K562 (cell line): ENCODE measurements around the gene N4BP3. TPM values are rescaled to one million over a fixed set of nuclear protein-coding genes. Genes with fewer than 3 reads are reported as not detected.

Experiments used
- ATAC-seq: fragments of 200-7000 bp; cut with Tn5 transposase; 3 replicates; pipeline ENCODE4 v1.9.1; 2020; ENCODE audit warnings: moderate library complexity
- BruUV-seq: library from RNA; stranded (reverse); fragments of 400-500 nt; replicated peaks from 2 replicates; lab custom pipeline; 2021; lab: Mats Ljungman, UMichigan
- CTCF ChIA-PET: fragments of 300-600 bp; formaldehyde crosslinking; extraction: SDS; loops from one replicate; lab custom pipeline; 2021; ENCODE audit warnings: low intra/inter-chr PET ratio; lab: Yijun Ruan, JAX
- POLR2A ChIA-PET: fragments of 300-600, 350-650 bp; sonication (Branson Sonifier 250); formaldehyde crosslinking; extraction: SDS; loops from one replicate; lab custom pipeline; 2021; ENCODE audit warnings: antibody characterized with exemption, inconsistent platforms; lab: Yijun Ruan, JAX
- DNase-seq, 4 experiments: peaks; one replicate each; pipeline versions ENCODE4 v3.0.0 to v3.0.0-alpha.2; 2011 to 2018; ENCODE audit warnings: low spot score in 3 of 4, mixed read lengths in 3 of 4; ENCODE audit errors: extremely low read depth in 1 of 4
- FAIRE-seq: peaks from 2 replicates; lab custom pipeline; 2011; peaks lifted over from hg19 to GRCh38; lab: Jason Lieb, UNC
- H2AFZ ChIP-seq: 2 replicates; pipeline ENCODE4 v1.6.0; 2011; ENCODE audit warnings: low read depth, low read length, control low read depth, inconsistent platforms
- H3K27ac ChIP-seq: fragments of 200-600 bp; 3 replicates; pipeline ENCODE4 v1.8.0; 2011; ENCODE audit warnings: low read depth, mild to moderate bottlenecking, control low read depth, inconsistent platforms, low read length, moderate library complexity, mixed read lengths; ENCODE audit errors: extremely low read depth
- H3K27me3 ChIP-seq, 2 experiments: fragments of 300-600 bp in 1 of 2; 2 replicates in 1 of 2; 3 replicates in 1 of 2; pipeline versions ENCODE4 v1.6.0 to v1.8.0; 2011; ENCODE audit warnings: inconsistent platforms in 2 of 2, low read length in 2 of 2, mild to moderate bottlenecking in 1 of 2, mixed read lengths in 1 of 2, moderate library complexity in 1 of 2; ENCODE audit not compliant: control insufficient read depth in 2 of 2, insufficient read depth in 2 of 2
- H3K36me3 ChIP-seq: fragments of 300-600 bp; 3 replicates; pipeline ENCODE4 v1.8.0; 2011; ENCODE audit warnings: mild to moderate bottlenecking, low read length, inconsistent platforms; ENCODE audit not compliant: control insufficient read depth, insufficient read depth
- H3K4me1 ChIP-seq, 2 experiments: fragments of 200-600 bp in 1 of 2; replicated peaks in 1 of 2; 2 replicates in 1 of 2; 3 replicates in 1 of 2; pipeline versions ENCODE4 v1.5.1 to v1.8.0; 2011; ENCODE audit warnings: inconsistent platforms in 2 of 2, low read length in 2 of 2, mild to moderate bottlenecking in 1 of 2, mixed read lengths in 1 of 2, moderate library complexity in 1 of 2; ENCODE audit not compliant: control insufficient read depth in 2 of 2, insufficient read depth in 2 of 2
- H3K4me2 ChIP-seq: 2 replicates; pipeline ENCODE4 v1.6.1; 2011; ENCODE audit warnings: low read length, control low read depth, inconsistent platforms, mixed read lengths; ENCODE audit not compliant: insufficient read depth
- H3K4me3 ChIP-seq: fragments of 200-600 bp; sonication (generic), shearing (Covaris generic); 2 replicates; pipeline ENCODE4 v1.5.1; 2016; ENCODE audit warnings: control low read depth, inconsistent platforms
- H3K79me2 ChIP-seq: fragments of 200-600 bp; 3 replicates; pipeline ENCODE4 v1.8.0; 2011; ENCODE audit warnings: low read length, inconsistent platforms; ENCODE audit not compliant: control insufficient read depth, insufficient read depth
- H3K9ac ChIP-seq, 2 experiments: 2 replicates each; pipeline versions ENCODE4 v1.6.0 to v1.6.1; 2011; ENCODE audit warnings: low read depth in 2 of 2, low read length in 2 of 2, control low read depth in 1 of 2, inconsistent platforms in 1 of 2, mild to moderate bottlenecking in 1 of 2, mixed read lengths in 1 of 2; ENCODE audit not compliant: insufficient read depth in 1 of 2
- H3K9me1 ChIP-seq: one replicate; pipeline ENCODE4 v1.6.0; 2011; ENCODE audit warnings: inconsistent platforms, mild to moderate bottlenecking, low read length, moderate library complexity; ENCODE audit not compliant: control insufficient read depth, insufficient read depth
- H3K9me3 ChIP-seq: replicated peaks from 2 replicates; pipeline ENCODE4 v1.5.1; 2011; ENCODE audit warnings: low read depth, low read length, inconsistent platforms; ENCODE audit not compliant: control insufficient read depth, insufficient read depth
- H4K20me1 ChIP-seq: replicated peaks from 2 replicates; pipeline ENCODE4 v1.6.1; 2011; ENCODE audit warnings: low read length, inconsistent platforms, mixed read lengths; ENCODE audit not compliant: control insufficient read depth, insufficient read depth
- ATF6 ChIP-seq: sonication (generic); formaldehyde crosslinking; IDR thresholded peaks from 2 replicates; pipeline ENCODE4 v1.4.0; 2020; ENCODE audit warnings: mild to moderate bottlenecking, missing genetic modification reagents
- BRD4 ChIP-seq: fragments of 200-600 bp; sonication (generic); IDR thresholded peaks from 2 replicates; pipeline ENCODE4 v1.6.1; 2017; ENCODE audit warnings: inconsistent platforms
- DDX20 ChIP-seq: fragments of 450-650 bp; IDR thresholded peaks from 2 replicates; pipeline ENCODE4 v1.6.1; 2016; ENCODE audit warnings: missing genetic modification characterization, low read depth, mild to moderate bottlenecking, missing compliant biosample characterization, moderate library complexity
- E2F4 ChIP-seq: sonication (generic); formaldehyde crosslinking; IDR thresholded peaks from 2 replicates; pipeline ENCODE4 v1.8.0; 2022; ENCODE audit warnings: mild to moderate bottlenecking, low read depth, missing genetic modification reagents
- HNRNPK ChIP-seq: fragments of 200-400 bp; formaldehyde crosslinking; IDR thresholded peaks from one replicate; pipeline ENCODE4 v1.6.1; 2018; ENCODE audit warnings: mild to moderate bottlenecking, low read depth, low read length; ENCODE audit not compliant: poor library complexity, severe bottlenecking
- HOXB6 ChIP-seq: fragments of 250-450 bp; sonication (Bioruptor Pico); IDR thresholded peaks from 2 replicates; pipeline ENCODE4 v1.5.1; 2022; ENCODE audit warnings: mild to moderate bottlenecking, borderline replicate concordance
- NFXL1 ChIP-seq: fragments of 450-650 bp; formaldehyde crosslinking; IDR thresholded peaks from 2 replicates; pipeline ENCODE4 v1.4.0; 2021; ENCODE audit warnings: mild to moderate bottlenecking
- SRSF9 ChIP-seq: fragments of 200-400 bp; formaldehyde crosslinking; IDR thresholded peaks from 2 replicates; pipeline ENCODE4 v1.6.1; 2017; ENCODE audit warnings: low read depth, low read length, borderline replicate concordance
- ZBTB34 ChIP-seq: fragments of 250-450 bp; sonication (Bioruptor Pico); IDR thresholded peaks from 2 replicates; pipeline ENCODE4 v1.8.0; 2021; ENCODE audit warnings: mild to moderate bottlenecking, moderate library complexity
- ZNF639 ChIP-seq, 2 experiments: fragments of 200-800 bp in 1 of 2; sonication (Bioruptor generic) in 1 of 2; sonication (generic) in 1 of 2; formaldehyde crosslinking in 1 of 2; IDR thresholded peaks in 1 of 2; conservative IDR thresholded peaks in 1 of 2; 2 replicates each; pipeline versions ENCODE4 v1.5.0 to v1.6.1; 2016 to 2020; ENCODE audit warnings: missing compliant biosample characterization in 1 of 2, missing genetic modification characterization in 1 of 2, missing genetic modification reagents in 1 of 2
- WGBS: fragments of 100-300 bp; shearing (Covaris generic); methylation state at CpG from one replicate; pipeline ENCODE4 v1.1.6; 2016; ENCODE audit warnings: low coverage, mixed read lengths; ENCODE audit not compliant: insufficient coverage; ENCODE audit errors: missing lambda C conversion rate; 5-methylcytosine and 5-hydroxymethylcytosine counted together
- in situ Hi-C: fragments of 300-500 bp; cut with MboI; formaldehyde crosslinking; loops from 4 replicates; pipeline ENCODE4 v1.15.0; 2018; ENCODE audit warnings: inconsistent platforms, mixed read lengths
- intact Hi-C: fragments of 100-400 bp; cut with micrococcal nuclease; formaldehyde crosslinking; loops from 2 replicates; pipeline ENCODE4 v1.14.2; 2022
- polyA plus RNA-seq, 8 experiments: library from polyadenylated mRNA; depleted of rRNA in 4 of 8; stranded (reverse) in 5 of 8; unstranded in 3 of 8; fragments of >200 nt; fragmentation: Nextera tagmentation in 2 of 8; fragmentation: Illumina TruSeq in 1 of 8; extraction: Ambion mirVana in 2 of 8; extraction: Trizol in 1 of 8; gene quantifications; 2 replicates each; pipeline versions ENCODE4 v1.2.1 to v1.2.3, GENCODE V29; 2011 to 2014; ENCODE audit warnings: inconsistent platforms in 1 of 8, missing spikeins in 1 of 8
- total RNA-seq, 7 experiments: library from RNA; depleted of rRNA in 6 of 7; stranded (reverse); fragments of >200 nt in 6 of 7; fragmentation: Illumina TruSeq in 2 of 7; extraction: Trizol in 2 of 7; gene quantifications; 2 replicates each; pipeline versions ENCODE4 v1.2.1 to v1.2.3, GENCODE V29; 2011 to 2021; ENCODE audit warnings: low replicate concordance in 1 of 7

N4BP3 gene
- total and polyA plus RNA-seq, 9 of the 15 experiments (the other 6 are each of a cell fraction or from before 2014, with no cell fraction given), result 0.06 to 7.0 (median 2.4) TPM

GRCh38 chr5:178094345-178094744 is 19.0 kb upstream of the N4BP3 start:
- H3K4me2 ChIP-seq, result no peak overlapping the region
- peaks cover 10 to 34% of the 10 kb centered on the region in 2 experiments; a peak in 4 of 5 replicates for H3K27me3 ChIP-seq
- H3K4me3 ChIP-seq, result no peak overlapping the region
- TF ChIP-seq DDX20 (tag) (no peak), E2F4 (no peak), ZNF639 (CRISPR knock-in tag; conservative IDR thresholded peaks at IDR 0.05 in 1 of 2, IDR thresholded peaks at IDR 0.05 in 1 of 2) (no peak), HNRNPK (no peak), ATF6 (CRISPR knock-in tag) (no peak), SRSF9 (no peak), HOXB6 (no peak), BRD4 (no peak), NFXL1 (CRISPR knock-in tag) (no peak), ZBTB34 (no peak)
- H3K79me2 ChIP-seq, result no peaks in the 10 kb centered on the region
- no peak overlapping the region for H3K9ac ChIP-seq
- H3K27ac ChIP-seq, result no peak overlapping the region
- no peak for FAIRE-seq
- no peak for ATAC-seq
- no peaks in the 10 kb centered on the region for H3K4me1 ChIP-seq
- no peaks in the 10 kb centered on the region for H4K20me1 ChIP-seq
- H3K9me3 ChIP-seq, result no peaks in the 10 kb centered on the region
- no TSS peak for BruUV-seq
- WGBS, result 31% methylated on average over 8 of the region's 9 CpGs
- no peaks in the 10 kb centered on the region for H3K36me3 ChIP-seq
- intact Hi-C loops (no loop called here), in situ Hi-C loops (no loop called here)
- H3K9me1 ChIP-seq, result no peaks in the 10 kb centered on the region
- POLR2A ChIA-PET, result interaction anchor here (0.6 to 0.7 kb wide), 2 partner anchors 12 to 59 kb away, joined by 3 to 4 read pairs; partner anchors contain the start of gene NHP2
- DNase-seq, result no peak
- CTCF ChIA-PET, result no interaction called here
- no peak overlapping the region for H2AFZ ChIP-seq
